ENCODE measurements around the gene ARID3B. TPM values are rescaled to one million over a fixed set of nuclear protein-coding genes. Genes with fewer than 3 reads are reported as not detected.

ARID3B gene
- total RNA-seq, 1 donor from 2014 or later: 154 TPM

GRCh38 chr15:74502301-74502700 is 38.7 kb upstream of the ARID3B start:
- no peak for TF ChIP-seq CTCF (IDR thresholded peaks at IDR 0.05; ENCODE audit: partially characterized antibody, unreplicated experiment)
- Mint-ChIP-seq H3K4me1 (ENCODE audit: low read depth, unreplicated experiment) (peaks cover 4% of the 10 kb centered on the region), H3K9me3 (ENCODE audit: unreplicated experiment) (peaks cover 2% of the 10 kb centered on the region), H3K36me3 (ENCODE audit: unreplicated experiment) (peaks cover 4% of the 10 kb centered on the region), H3K4me3 (ENCODE audit: unreplicated experiment) (no peak overlapping the region), H3K27ac (ENCODE audit: unreplicated experiment) (no peak overlapping the region), H3K27me3 (ENCODE audit: unreplicated experiment) (peaks cover 3% of the 10 kb centered on the region)
- DNase-seq: no peak

GRCh38 chr15:74504418-74504817 is 36.6 kb upstream of the ARID3B start:
- no peak for DNase-seq
- Mint-ChIP-seq H3K27me3 (ENCODE audit: unreplicated experiment) (peaks cover 3% of the 10 kb centered on the region), H3K9me3 (ENCODE audit: unreplicated experiment) (peaks cover 2% of the 10 kb centered on the region), H3K4me3 (ENCODE audit: unreplicated experiment) (no peak overlapping the region), H3K27ac (ENCODE audit: unreplicated experiment) (no peak overlapping the region), H3K4me1 (ENCODE audit: low read depth, unreplicated experiment) (no peaks in the 10 kb centered on the region), H3K36me3 (ENCODE audit: unreplicated experiment) (peaks cover 4% of the 10 kb centered on the region)
- TF ChIP-seq CTCF (IDR thresholded peaks at IDR 0.05; ENCODE audit: partially characterized antibody, unreplicated experiment): no peak

GRCh38 chr15:74504836-74505235 is 36.2 kb upstream of the ARID3B start:
- H3K27ac Mint-ChIP-seq (ENCODE audit: unreplicated experiment): no peak overlapping the region
- no peaks in the 10 kb centered on the region for H3K4me1 Mint-ChIP-seq (ENCODE audit: low read depth, unreplicated experiment)
- no peak overlapping the region for H3K4me3 Mint-ChIP-seq (ENCODE audit: unreplicated experiment)
- H3K36me3 Mint-ChIP-seq (ENCODE audit: unreplicated experiment): peaks cover 4% of the 10 kb centered on the region
- no peak for TF ChIP-seq CTCF (IDR thresholded peaks at IDR 0.05; ENCODE audit: partially characterized antibody, unreplicated experiment)
- peaks cover 2% of the 10 kb centered on the region for H3K9me3 Mint-ChIP-seq (ENCODE audit: unreplicated experiment)
- DNase-seq: no peak
- H3K27me3 Mint-ChIP-seq (ENCODE audit: unreplicated experiment): peaks cover 3% of the 10 kb centered on the region

GRCh38 chr15:74505837-74506514 is 35.0 kb upstream of the ARID3B start:
- Mint-ChIP-seq H3K27ac (ENCODE audit: unreplicated experiment) (no peak overlapping the region), H3K36me3 (ENCODE audit: unreplicated experiment) (peaks cover 4% of the 10 kb centered on the region), H3K4me1 (ENCODE audit: low read depth, unreplicated experiment) (no peaks in the 10 kb centered on the region), H3K27me3 (ENCODE audit: unreplicated experiment) (peaks cover 3% of the 10 kb centered on the region), H3K9me3 (ENCODE audit: unreplicated experiment) (peaks cover 2% of the 10 kb centered on the region), H3K4me3 (ENCODE audit: unreplicated experiment) (no peak overlapping the region)
- no peak for DNase-seq
- no peak for TF ChIP-seq CTCF (IDR thresholded peaks at IDR 0.05; ENCODE audit: partially characterized antibody, unreplicated experiment)

GRCh38 chr15:74506515-74506840 is 34.5 kb upstream of the ARID3B start:
- no peak overlapping the region for H3K4me3 Mint-ChIP-seq (ENCODE audit: unreplicated experiment)
- DNase-seq: no peak
- no peak overlapping the region for H3K27ac Mint-ChIP-seq (ENCODE audit: unreplicated experiment)
- H3K27me3 Mint-ChIP-seq (ENCODE audit: unreplicated experiment): no peaks in the 10 kb centered on the region
- H3K9me3 Mint-ChIP-seq (ENCODE audit: unreplicated experiment): peaks cover 2% of the 10 kb centered on the region
- no peak for TF ChIP-seq CTCF (IDR thresholded peaks at IDR 0.05; ENCODE audit: partially characterized antibody, unreplicated experiment)
- no peaks in the 10 kb centered on the region for H3K4me1 Mint-ChIP-seq (ENCODE audit: low read depth, unreplicated experiment)
- peaks cover 4% of the 10 kb centered on the region for H3K36me3 Mint-ChIP-seq (ENCODE audit: unreplicated experiment)
